ENCODE measurements around the gene SCARF2. TPM values are rescaled to one million over a fixed set of nuclear protein-coding genes. Genes with fewer than 3 reads are reported as not detected.

The SCARF2 gene
- total RNA-seq, 1 donor from 2014 or later: 8.1 TPM

- Mint-ChIP-seq H3K27ac (ENCODE audit: unreplicated experiment) (no peak overlapping the region), H3K9me3 (ENCODE audit: unreplicated experiment) (no peaks in the 10 kb centered on the region), H3K36me3 (ENCODE audit: low read depth, unreplicated experiment) (peaks cover 11% of the 10 kb centered on the region), H3K4me3 (ENCODE audit: unreplicated experiment) (no peak overlapping the region), H3K4me1 (ENCODE audit: unreplicated experiment) (peaks cover 4% of the 10 kb centered on the region), H3K27me3 (ENCODE audit: unreplicated experiment) (peaks cover 49% of the 10 kb centered on the region)
- TF ChIP-seq, protein P1, sequence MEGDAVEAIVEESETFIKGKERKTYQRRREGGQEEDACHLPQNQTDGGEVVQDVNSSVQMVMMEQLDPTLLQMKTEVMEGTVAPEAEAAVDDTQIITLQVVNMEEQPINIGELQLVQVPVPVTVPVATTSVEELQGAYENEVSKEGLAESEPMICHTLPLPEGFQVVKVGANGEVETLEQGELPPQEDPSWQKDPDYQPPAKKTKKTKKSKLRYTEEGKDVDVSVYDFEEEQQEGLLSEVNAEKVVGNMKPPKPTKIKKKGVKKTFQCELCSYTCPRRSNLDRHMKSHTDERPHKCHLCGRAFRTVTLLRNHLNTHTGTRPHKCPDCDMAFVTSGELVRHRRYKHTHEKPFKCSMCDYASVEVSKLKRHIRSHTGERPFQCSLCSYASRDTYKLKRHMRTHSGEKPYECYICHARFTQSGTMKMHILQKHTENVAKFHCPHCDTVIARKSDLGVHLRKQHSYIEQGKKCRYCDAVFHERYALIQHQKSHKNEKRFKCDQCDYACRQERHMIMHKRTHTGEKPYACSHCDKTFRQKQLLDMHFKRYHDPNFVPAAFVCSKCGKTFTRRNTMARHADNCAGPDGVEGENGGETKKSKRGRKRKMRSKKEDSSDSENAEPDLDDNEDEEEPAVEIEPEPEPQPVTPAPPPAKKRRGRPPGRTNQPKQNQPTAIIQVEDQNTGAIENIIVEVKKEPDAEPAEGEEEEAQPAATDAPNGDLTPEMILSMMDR (IDR thresholded peaks at IDR 0.05; ENCODE audit: unreplicated experiment): no peak
- DNase-seq (ENCODE audit: low spot score): no peak
Measured at GRCh38 chr22:20432244-20432686, 5.4 kb downstream of the SCARF2 start.

DNA sequence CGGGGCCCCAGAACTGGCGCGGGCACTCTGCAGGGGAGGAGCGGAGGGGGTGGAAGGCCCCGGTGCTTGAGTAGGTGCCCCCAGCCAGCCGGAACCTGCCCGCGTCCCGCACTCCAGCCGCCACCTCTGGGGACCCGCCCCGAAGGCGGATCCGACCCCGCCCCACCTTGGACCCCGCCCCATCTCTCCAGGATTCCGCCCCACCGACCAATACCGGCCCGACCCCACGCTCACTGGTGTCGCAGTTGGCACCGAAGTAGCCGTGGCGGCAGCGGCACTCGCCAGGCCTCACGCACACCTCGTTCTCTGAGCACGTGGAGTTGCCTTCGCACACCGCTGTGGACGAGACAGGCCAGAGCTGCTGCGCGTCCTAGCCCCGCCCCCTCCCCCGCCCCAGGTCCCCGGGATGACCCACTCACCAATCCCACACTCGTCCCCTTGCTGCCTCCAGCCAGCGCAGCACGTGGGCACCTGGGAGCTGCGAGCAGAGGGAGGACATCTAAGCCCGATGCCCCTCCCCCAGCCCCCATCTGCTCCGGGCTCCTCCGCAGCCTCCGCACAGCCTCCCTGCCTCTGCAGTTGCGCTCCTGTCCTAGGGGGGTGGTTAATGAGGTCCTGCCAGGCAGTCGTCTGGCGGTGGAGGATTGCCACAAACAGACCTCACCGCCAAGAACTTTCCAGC, 6.0 kb downstream of the SCARF2 start:
- Mint-ChIP-seq H3K9me3 (ENCODE audit: unreplicated experiment) (no peaks in the 10 kb centered on the region), H3K36me3 (ENCODE audit: low read depth, unreplicated experiment) (peaks cover 13% of the 10 kb centered on the region), H3K4me3 (ENCODE audit: unreplicated experiment) (no peak overlapping the region), H3K27me3 (ENCODE audit: unreplicated experiment) (peaks cover 46% of the 10 kb centered on the region), H3K27ac (ENCODE audit: unreplicated experiment) (no peak overlapping the region), H3K4me1 (ENCODE audit: unreplicated experiment) (no peaks in the 10 kb centered on the region)
- TF ChIP-seq, protein P1 (IDR thresholded peaks at IDR 0.05; ENCODE audit: unreplicated experiment): no peak
- no peak for DNase-seq (ENCODE audit: low spot score)

DNA sequence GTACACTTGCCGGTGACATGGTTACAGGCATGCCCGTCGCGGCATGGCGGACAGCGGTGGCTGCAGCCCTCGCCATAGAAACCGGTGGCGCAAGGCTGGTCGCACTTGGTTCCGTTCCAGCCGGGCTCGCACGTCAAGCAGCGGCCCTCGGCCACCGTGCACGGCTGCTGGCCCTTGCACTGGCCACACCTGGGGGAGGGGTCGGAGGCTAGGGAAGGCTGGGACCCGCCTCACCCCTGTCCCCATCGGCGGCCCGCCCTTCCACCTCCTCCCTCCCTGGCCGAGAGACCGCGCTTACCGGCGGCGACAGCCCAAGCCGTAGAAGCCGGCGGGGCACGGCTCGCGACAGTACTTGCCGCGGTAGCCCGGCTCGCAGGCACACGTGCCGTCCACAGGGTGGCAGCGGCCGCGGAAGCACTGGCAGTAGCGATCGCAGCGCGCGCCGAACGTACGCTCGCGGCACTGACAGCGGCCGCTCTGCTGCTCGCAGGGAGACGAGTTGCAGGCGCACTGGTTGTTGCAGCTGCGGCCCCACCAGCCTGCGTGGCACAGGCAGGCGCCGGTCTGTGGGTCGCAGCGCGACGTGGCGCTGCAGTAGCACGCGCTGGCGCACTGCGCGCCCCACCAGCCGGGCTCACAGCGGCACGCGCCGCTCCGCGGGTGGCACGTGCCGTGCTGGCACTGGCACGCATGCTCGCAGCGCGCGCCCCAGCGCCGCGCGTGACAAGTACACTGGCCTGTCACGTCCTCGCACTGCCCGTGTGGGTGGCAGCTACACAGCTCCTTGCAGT, 6.7 kb downstream of the SCARF2 start:
- H3K4me3 Mint-ChIP-seq (ENCODE audit: unreplicated experiment): no peak overlapping the region
- TF ChIP-seq, protein P1 (IDR thresholded peaks at IDR 0.05; ENCODE audit: unreplicated experiment): peak; percentile 19
- H3K27me3 Mint-ChIP-seq (ENCODE audit: unreplicated experiment): peaks cover 44% of the 10 kb centered on the region
- no peaks in the 10 kb centered on the region for H3K4me1 Mint-ChIP-seq (ENCODE audit: unreplicated experiment)
- H3K9me3 Mint-ChIP-seq (ENCODE audit: unreplicated experiment): no peaks in the 10 kb centered on the region
- peaks cover 13% of the 10 kb centered on the region for H3K36me3 Mint-ChIP-seq (ENCODE audit: low read depth, unreplicated experiment)
- DNase-seq (ENCODE audit: low spot score): peak; percentile 64
- no peak overlapping the region for H3K27ac Mint-ChIP-seq (ENCODE audit: unreplicated experiment)

GRCh38 chr22:20430101-20430719, 7.4 kb downstream of the SCARF2 start:
- no peaks in the 10 kb centered on the region for H3K4me1 Mint-ChIP-seq (ENCODE audit: unreplicated experiment)
- peaks cover 39% of the 10 kb centered on the region for H3K27me3 Mint-ChIP-seq (ENCODE audit: unreplicated experiment)
- no peak for DNase-seq (ENCODE audit: low spot score)
- TF ChIP-seq, protein P1 (IDR thresholded peaks at IDR 0.05; ENCODE audit: unreplicated experiment): no peak
- no peaks in the 10 kb centered on the region for H3K9me3 Mint-ChIP-seq (ENCODE audit: unreplicated experiment)
- H3K36me3 Mint-ChIP-seq (ENCODE audit: low read depth, unreplicated experiment): peaks cover 12% of the 10 kb centered on the region
- no peak overlapping the region for H3K4me3 Mint-ChIP-seq (ENCODE audit: unreplicated experiment)
- no peak overlapping the region for H3K27ac Mint-ChIP-seq (ENCODE audit: unreplicated experiment)
